Natural killer cell (primary cell): ENCODE results near the gene PHLDB3. TPM values are rescaled to one million over a fixed set of nuclear protein-coding genes. Genes with fewer than 3 reads are reported as not detected.
"Not testable (repeated sequence)": the region's sequence is repeated elsewhere in the genome, so short reads cannot be mapped to it uniquely, and the experiment has no call there.

ENCODE experiments used
- ATAC-seq, 3 donors: fragments of 150-1000 bp in 2 of 3; fragments of 200-7000 bp in 1 of 3; cut with Tn5 transposase; 1 replicate in 1 of 3; 2 replicates in 2 of 3; pipeline ENCODE4 v1.10.0; 2021; ENCODE audit warnings: mild to moderate bottlenecking in 2 of 3, moderate library complexity in 2 of 3
- DNase-seq, 2 donors: peaks; one replicate each; pipeline versions ENCODE4 v3.0.0 to v3.0.0-alpha.2; 2013 to 2021; ENCODE audit warnings: mixed read lengths in 1 of 2
- H3K27ac ChIP-seq: one replicate; pipeline ENCODE4 v1.5.1; 2013; ENCODE audit warnings: mild to moderate bottlenecking, low read length
- H3K27me3 ChIP-seq: one replicate; pipeline ENCODE4 v1.6.1; 2013; ENCODE audit warnings: low read length; ENCODE audit not compliant: control insufficient read depth, insufficient read depth
- H3K36me3 ChIP-seq: one replicate; pipeline ENCODE4 v1.6.1; 2013; ENCODE audit warnings: low read length; ENCODE audit not compliant: control insufficient read depth, insufficient read depth
- H3K4me1 ChIP-seq: one replicate; pipeline ENCODE4 v1.6.1; 2013; ENCODE audit warnings: low read length; ENCODE audit not compliant: control insufficient read depth, insufficient read depth
- H3K4me3 ChIP-seq: one replicate; pipeline ENCODE4 v1.5.1; 2013; ENCODE audit warnings: low read length
- H3K9me3 ChIP-seq: one replicate; pipeline ENCODE4 v1.6.1; 2013; ENCODE audit warnings: low read length; ENCODE audit not compliant: control insufficient read depth, insufficient read depth
- H3K27ac Mint-ChIP-seq, 2 donors: one replicate each; pipeline ENCODE4 v1.8.0; 2022; ENCODE audit warnings: mild to moderate bottlenecking in 2 of 2, mixed read lengths in 2 of 2, moderate library complexity in 1 of 2
- H3K27me3 Mint-ChIP-seq, 2 donors: one replicate each; pipeline ENCODE4 v1.8.0; 2022; ENCODE audit warnings: low read depth in 2 of 2, mixed read lengths in 2 of 2
- H3K36me3 Mint-ChIP-seq: one replicate; pipeline ENCODE4 v1.8.0; 2022; ENCODE audit warnings: mixed read lengths
- H3K4me1 Mint-ChIP-seq, 2 donors: one replicate each; pipeline ENCODE4 v1.8.0; 2022; ENCODE audit warnings: mixed read lengths in 2 of 2
- H3K4me3 Mint-ChIP-seq: one replicate; pipeline ENCODE4 v1.8.0; 2022; ENCODE audit warnings: mild to moderate bottlenecking, moderate library complexity, mixed read lengths
- H3K9me3 Mint-ChIP-seq, 2 donors: one replicate each; pipeline ENCODE4 v1.8.0; 2022; ENCODE audit warnings: mixed read lengths in 2 of 2
- CTCF ChIP-seq: fragments of 200-600 bp; IDR thresholded peaks from one replicate; pipeline ENCODE4 v1.8.0; 2022; ENCODE audit warnings: antibody characterized with exemption
- WGBS: methylation state at CpG from one replicate; pipeline ENCODE4 v1.1.7; 2013; ENCODE audit warnings: missing lambda C conversion rate; ENCODE audit not compliant: insufficient coverage; 5-methylcytosine and 5-hydroxymethylcytosine counted together
- intact Hi-C: fragments of 100-400 bp; cut with micrococcal nuclease; formaldehyde crosslinking; loops from one replicate; pipeline ENCODE4 v1.14.2; 2022
- total RNA-seq, 4 donors: library from RNA; stranded (reverse); fragments of 120-200 nt in 1 of 4; gene quantifications; one replicate each; pipeline versions ENCODE4 v1.2.3 to v1.2.4, GENCODE V29; 2013 to 2022

PHLDB3 gene
- total RNA-seq, 3 donors from 2014 or later (not counting 1 experiment from before 2014, with no cell fraction given), result 24.5 to 24.9 (median 24.8) TPM

GRCh38 chr19:43525836-43526771 lies 21.6 kb upstream of the PHLDB3 start:
- no peaks in the 10 kb centered on the region for H3K27me3 Mint-ChIP-seq

GRCh38 chr19:43524922-43525835 lies 20.6 kb upstream of the PHLDB3 start:
- Mint-ChIP-seq H3K36me3 (no peaks in the 10 kb centered on the region), H3K9me3 (no peaks in the 10 kb centered on the region), H3K4me3 (peak overlapping the region; percentile 69), H3K27me3 (no peaks in the 10 kb centered on the region), H3K4me1 (peaks cover 23 to 27% of the 10 kb centered on the region in 2 donors), H3K27ac (peak overlapping the region; percentile 78 to 90)
- 5% methylated on average over 12 of the region's 12 CpGs for WGBS
- peak overlapping the region; percentile 82 for H3K4me3 ChIP-seq
- TF ChIP-seq CTCF, result no peak
- H3K27ac ChIP-seq, result peak overlapping the region; percentile 75
- DNase-seq (peak in 1 of 2 donors; percentile 60), ATAC-seq (peak; percentile 32 to 50 (median 40))
- H3K4me1 ChIP-seq, result peaks cover 31% of the 10 kb centered on the region
- H3K27me3 ChIP-seq, result no peaks in the 10 kb centered on the region
- intact Hi-C loops, result no loop called here
- H3K36me3 ChIP-seq, result no peaks in the 10 kb centered on the region
- no peaks in the 10 kb centered on the region for H3K9me3 ChIP-seq

More at GRCh38 chr19:43525836-43526771, 21.6 kb upstream of the PHLDB3 start:
- Histone ChIP-seq H3K4me3 (peak overlapping the region; percentile 82), H3K27me3 (no peaks in the 10 kb centered on the region), H3K27ac (peak overlapping the region; percentile 75), H3K36me3 (no peaks in the 10 kb centered on the region), H3K4me1 (peaks cover 31% of the 10 kb centered on the region), H3K9me3 (no peaks in the 10 kb centered on the region)
- ATAC-seq (peak in 2 of 3 donors; percentile 21 to 50), DNase-seq (peak in 1 of 2 donors; percentile 53)
- Mint-ChIP-seq H3K4me1 (peaks cover 23 to 27% of the 10 kb centered on the region in 2 donors), H3K27ac (peak overlapping the region; percentile 77 to 90), H3K36me3 (no peaks in the 10 kb centered on the region), H3K4me3 (peak overlapping the region; percentile 69), H3K9me3 (no peaks in the 10 kb centered on the region)
- TF ChIP-seq CTCF, result no peak
- intact Hi-C loops, result loop anchor here (2.0 kb wide), 1 partner anchor 63 kb away; no protein-coding TSS in a partner anchor
- WGBS, result 3% methylated on average over 26 of the region's 26 CpGs

- H3K9me3 Mint-ChIP-seq, intact Hi-C loops, H3K9me3 ChIP-seq, DNase-seq, H3K27ac Mint-ChIP-seq, H3K27ac ChIP-seq, H3K27me3 Mint-ChIP-seq, H3K4me3 ChIP-seq, H3K36me3 Mint-ChIP-seq, ATAC-seq, H3K36me3 ChIP-seq, H3K4me3 Mint-ChIP-seq, H3K27me3 ChIP-seq: not testable (repeated sequence)
- peaks cover 29 to 32% of the 10 kb centered on the region in 2 donors for H3K4me1 Mint-ChIP-seq
- peaks cover 31% of the 10 kb centered on the region for H3K4me1 ChIP-seq
- 99% methylated on average over 8 of the region's 8 CpGs for WGBS
These were observed 19.1 kb upstream of the PHLDB3 start for GRCh38 chr19:43523696-43524095.
